Measurements from ENCODE around the gene HRG. TPM values are rescaled to one million over a fixed set of nuclear protein-coding genes. Genes with fewer than 3 reads are reported as not detected.
A peak's percentile ranks its signal among the peaks of the same experiment; 100 is the strongest.
"Not testable (repeated sequence)": the region's sequence is repeated elsewhere in the genome, so short reads cannot be mapped to it uniquely, and the experiment has no call there.

The HRG gene
- total and polyA plus RNA-seq, 4 donors: not detected

DNA sequence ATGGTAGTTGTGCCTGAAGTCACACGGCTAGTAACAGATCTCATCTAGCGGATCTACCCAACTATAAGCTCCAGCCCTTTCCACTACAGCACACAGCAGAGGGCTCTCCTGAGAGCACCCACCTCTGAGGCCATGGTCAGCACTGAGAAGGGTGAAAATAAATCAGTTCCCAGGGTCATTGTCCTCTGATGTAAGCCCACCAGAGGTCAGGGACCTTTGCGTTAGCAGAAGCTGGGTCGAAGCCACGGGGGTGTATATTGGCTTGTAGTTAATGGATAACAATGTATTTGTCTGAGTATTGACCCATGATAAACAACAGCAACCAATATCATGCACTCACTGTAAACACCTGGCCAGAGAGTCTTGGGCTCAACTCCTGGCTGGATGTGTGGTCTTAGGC lies 31.6 kb upstream of the HRG start:
- H3K27ac ChIP-seq (ENCODE audit: low read depth in 1 of 2, low read length in 2 of 2); intact Hi-C loops (cut with DNase I); ATAC-seq (ENCODE audit: low FRiP score); H3K4me3 ChIP-seq (ENCODE audit: low read length in 2 of 2); H3K36me3 ChIP-seq (ENCODE audit: control insufficient read depth in 1 of 2, insufficient read depth in 2 of 2, low read length in 1 of 2); H3K9me3 ChIP-seq (ENCODE audit: control insufficient read depth, low read length); H3K4me1 ChIP-seq (ENCODE audit: control insufficient read depth in 1 of 2, insufficient read depth in 2 of 2, low read length in 2 of 2); H3K27me3 ChIP-seq (ENCODE audit: control insufficient read depth in 1 of 2, insufficient read depth in 2 of 2, low read length in 1 of 2); DNase-seq: not testable (repeated sequence)
- WGBS, 2 donors: 83 to 84% methylated on average over 5 of the region's 5 CpGs

- Histone ChIP-seq H3K4me1 (ENCODE audit: control insufficient read depth in 1 of 2, insufficient read depth in 2 of 2, low read length in 2 of 2) (no peaks in the 10 kb centered on the region), H3K9me3 (ENCODE audit: control insufficient read depth, low read length) (no peaks in the 10 kb centered on the region), H3K36me3 (ENCODE audit: control insufficient read depth in 1 of 2, insufficient read depth in 2 of 2, low read length in 1 of 2) (no peaks in the 10 kb centered on the region), H3K27ac (ENCODE audit: low read depth in 1 of 2, low read length in 2 of 2) (no peak overlapping the region), H3K27me3 (ENCODE audit: control insufficient read depth in 1 of 2, insufficient read depth in 2 of 2, low read length in 1 of 2) (peaks cover 0 to 2% of the 10 kb centered on the region in 2 donors), H3K4me3 (ENCODE audit: low read length in 2 of 2) (no peak overlapping the region)
- DNase-seq: no peak
- ATAC-seq (ENCODE audit: low FRiP score): no peak
- WGBS, 2 donors: 89% methylated on average over 3 of the region's 3 CpGs
- intact Hi-C loops (cut with DNase I): no loop called here
Measured at GRCh38 chr3:186635532-186635931, 30.3 kb upstream of the HRG start.

- DNase-seq (no peak), ATAC-seq (ENCODE audit: low FRiP score) (no peak)
- no peaks in the 10 kb centered on the region for H3K4me1 ChIP-seq (ENCODE audit: control insufficient read depth in 1 of 2, insufficient read depth in 2 of 2, low read length in 2 of 2)
- no peaks in the 10 kb centered on the region for H3K36me3 ChIP-seq (ENCODE audit: control insufficient read depth in 1 of 2, insufficient read depth in 2 of 2, low read length in 1 of 2)
- WGBS, 2 donors: 86 to 87% methylated on average over 7 of the region's 7 CpGs
- no peak overlapping the region for H3K27ac ChIP-seq (ENCODE audit: low read depth in 1 of 2, low read length in 2 of 2)
- intact Hi-C loops (cut with DNase I): no loop called here
- no peak overlapping the region for H3K4me3 ChIP-seq (ENCODE audit: low read length in 2 of 2)
- no peaks in the 10 kb centered on the region for H3K9me3 ChIP-seq (ENCODE audit: control insufficient read depth, low read length)
- peaks cover 0 to 2% of the 10 kb centered on the region in 2 donors for H3K27me3 ChIP-seq (ENCODE audit: control insufficient read depth in 1 of 2, insufficient read depth in 2 of 2, low read length in 1 of 2)
Measured at GRCh38 chr3:186636536-186636935, 29.3 kb upstream of the HRG start.

- WGBS, 2 donors: 82 to 89% methylated on average over 3 of the region's 3 CpGs
- no peak overlapping the region for H3K27ac ChIP-seq (ENCODE audit: low read depth in 1 of 2, low read length in 2 of 2)
- DNase-seq (no peak), ATAC-seq (ENCODE audit: low FRiP score) (no peak)
- H3K4me1 ChIP-seq (ENCODE audit: control insufficient read depth in 1 of 2, insufficient read depth in 2 of 2, low read length in 2 of 2): no peaks in the 10 kb centered on the region
- no peaks in the 10 kb centered on the region for H3K9me3 ChIP-seq (ENCODE audit: control insufficient read depth, low read length)
- intact Hi-C loops (cut with DNase I): no loop called here
- H3K36me3 ChIP-seq (ENCODE audit: control insufficient read depth in 1 of 2, insufficient read depth in 2 of 2, low read length in 1 of 2): no peaks in the 10 kb centered on the region
- H3K27me3 ChIP-seq (ENCODE audit: control insufficient read depth in 1 of 2, insufficient read depth in 2 of 2, low read length in 1 of 2): peaks cover 0 to 2% of the 10 kb centered on the region in 2 donors
- H3K4me3 ChIP-seq (ENCODE audit: low read length in 2 of 2): no peak overlapping the region
Measured at GRCh38 chr3:186637686-186638085, 28.1 kb upstream of the HRG start.

GRCh38 chr3:186638259-186638658 lies 27.6 kb upstream of the HRG start:
- ATAC-seq (ENCODE audit: low FRiP score) (no peak), DNase-seq (no peak)
- no peaks in the 10 kb centered on the region for H3K36me3 ChIP-seq (ENCODE audit: control insufficient read depth in 1 of 2, insufficient read depth in 2 of 2, low read length in 1 of 2)
- 93 to 95% methylated on average over 2 of the region's 2 CpGs for WGBS, 2 donors
- no peak overlapping the region for H3K27ac ChIP-seq (ENCODE audit: low read depth in 1 of 2, low read length in 2 of 2)
- no peaks in the 10 kb centered on the region for H3K4me1 ChIP-seq (ENCODE audit: control insufficient read depth in 1 of 2, insufficient read depth in 2 of 2, low read length in 2 of 2)
- H3K4me3 ChIP-seq (ENCODE audit: low read length in 2 of 2): no peak overlapping the region
- peaks cover 0 to 2% of the 10 kb centered on the region in 2 donors for H3K27me3 ChIP-seq (ENCODE audit: control insufficient read depth in 1 of 2, insufficient read depth in 2 of 2, low read length in 1 of 2)
- intact Hi-C loops (cut with DNase I): no loop called here
- H3K9me3 ChIP-seq (ENCODE audit: control insufficient read depth, low read length): no peaks in the 10 kb centered on the region

DNA sequence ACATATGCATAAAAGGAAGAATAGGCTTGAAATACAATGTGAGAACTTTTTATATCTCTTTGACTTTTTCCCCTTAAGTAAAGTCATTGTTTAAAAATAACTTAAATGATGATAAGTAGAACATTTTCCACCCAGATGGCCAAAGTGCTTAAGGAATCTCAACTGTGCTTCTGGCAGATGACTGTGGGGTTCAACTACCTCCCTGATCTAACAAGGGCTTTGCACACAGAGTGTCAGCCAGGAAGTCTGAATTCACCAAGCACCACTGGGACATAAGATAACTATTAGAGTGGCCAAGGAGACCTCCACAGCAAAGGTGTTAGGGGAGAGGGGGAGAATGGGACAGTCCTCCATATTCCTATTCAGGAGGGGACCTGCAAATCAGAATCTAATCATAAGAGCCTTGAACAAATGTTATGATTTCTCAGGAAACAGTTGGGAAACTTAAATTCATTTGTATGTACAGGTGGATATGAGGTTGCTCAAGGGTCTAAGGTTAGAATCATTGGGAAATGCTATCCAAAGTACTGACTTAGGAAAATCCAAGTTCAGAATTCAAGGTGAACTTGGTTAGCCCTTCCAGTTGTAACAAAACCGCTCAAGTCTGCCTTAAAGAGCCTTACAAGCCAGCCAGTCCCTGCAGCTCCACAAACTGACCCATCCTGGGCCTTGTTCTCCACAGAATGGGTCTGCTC lies 25.9 kb upstream of the HRG start, which contains the start of gene FETUB:
TSS of gene FETUB (plus strand) at position 622 of the 695 bp plus-strand sequence. CDS start at position 684, 62 bp downstream.
- WGBS, 2 donors: 84 to 86% methylated on average over 1 of the region's 1 CpG
- intact Hi-C loops (cut with DNase I): no loop called here
- H3K4me3 ChIP-seq (ENCODE audit: low read length in 2 of 2): no peak within 1 kb of the TSS
- H3K4me1 ChIP-seq (ENCODE audit: control insufficient read depth in 1 of 2, insufficient read depth in 2 of 2, low read length in 2 of 2): no peaks in the 10 kb centered on the region
- no peaks in the 10 kb centered on the region for H3K9me3 ChIP-seq (ENCODE audit: control insufficient read depth, low read length)
- H3K27me3 ChIP-seq (ENCODE audit: control insufficient read depth in 1 of 2, insufficient read depth in 2 of 2, low read length in 1 of 2): no peaks in the 10 kb centered on the region
- no peaks in the 10 kb centered on the region for H3K36me3 ChIP-seq (ENCODE audit: control insufficient read depth in 1 of 2, insufficient read depth in 2 of 2, low read length in 1 of 2)
- H3K27ac ChIP-seq (ENCODE audit: low read depth in 1 of 2, low read length in 2 of 2): no peak within 1 kb of the TSS
- DNase-seq: no peak
- no peak for ATAC-seq (ENCODE audit: low FRiP score)

- Histone ChIP-seq H3K9me3 (ENCODE audit: control insufficient read depth, low read length) (no peaks in the 10 kb centered on the region), H3K27ac (ENCODE audit: low read depth in 1 of 2, low read length in 2 of 2) (no peak overlapping the region), H3K4me1 (ENCODE audit: control insufficient read depth in 1 of 2, insufficient read depth in 2 of 2, low read length in 2 of 2) (no peaks in the 10 kb centered on the region), H3K27me3 (ENCODE audit: control insufficient read depth in 1 of 2, insufficient read depth in 2 of 2, low read length in 1 of 2) (no peaks in the 10 kb centered on the region), H3K36me3 (ENCODE audit: control insufficient read depth in 1 of 2, insufficient read depth in 2 of 2, low read length in 1 of 2) (no peaks in the 10 kb centered on the region), H3K4me3 (ENCODE audit: low read length in 2 of 2) (no peak overlapping the region)
- WGBS, 2 donors: 31 to 41% methylated on average over 9 of the region's 9 CpGs
- intact Hi-C loops (cut with DNase I): no loop called here
- DNase-seq (peak; percentile 60 to 75), ATAC-seq (ENCODE audit: low FRiP score) (peak; percentile 54)
Measured at GRCh38 chr3:186640473-186640818, 25.4 kb upstream of the HRG start.

GRCh38 chr3:186640929-186641328 lies 24.9 kb upstream of the HRG start:
- no peaks in the 10 kb centered on the region for H3K27me3 ChIP-seq (ENCODE audit: control insufficient read depth in 1 of 2, insufficient read depth in 2 of 2, low read length in 1 of 2)
- H3K9me3 ChIP-seq (ENCODE audit: control insufficient read depth, low read length): no peaks in the 10 kb centered on the region
- H3K36me3 ChIP-seq (ENCODE audit: control insufficient read depth in 1 of 2, insufficient read depth in 2 of 2, low read length in 1 of 2): no peaks in the 10 kb centered on the region
- DNase-seq (no peak), ATAC-seq (ENCODE audit: low FRiP score) (no peak)
- H3K27ac ChIP-seq (ENCODE audit: low read depth in 1 of 2, low read length in 2 of 2): no peak overlapping the region
- intact Hi-C loops (cut with DNase I): no loop called here
- H3K4me1 ChIP-seq (ENCODE audit: control insufficient read depth in 1 of 2, insufficient read depth in 2 of 2, low read length in 2 of 2): no peaks in the 10 kb centered on the region
- H3K4me3 ChIP-seq (ENCODE audit: low read length in 2 of 2): no peak overlapping the region

GRCh38 chr3:186642014-186642413 lies 23.8 kb upstream of the HRG start:
- Histone ChIP-seq H3K9me3 (ENCODE audit: control insufficient read depth, low read length) (no peaks in the 10 kb centered on the region), H3K36me3 (ENCODE audit: control insufficient read depth in 1 of 2, insufficient read depth in 2 of 2, low read length in 1 of 2) (no peaks in the 10 kb centered on the region), H3K4me1 (ENCODE audit: control insufficient read depth in 1 of 2, insufficient read depth in 2 of 2, low read length in 2 of 2) (no peaks in the 10 kb centered on the region), H3K4me3 (ENCODE audit: low read length in 2 of 2) (no peak overlapping the region), H3K27ac (ENCODE audit: low read depth in 1 of 2, low read length in 2 of 2) (no peak overlapping the region), H3K27me3 (ENCODE audit: control insufficient read depth in 1 of 2, insufficient read depth in 2 of 2, low read length in 1 of 2) (no peaks in the 10 kb centered on the region)
- DNase-seq: no peak
- ATAC-seq (ENCODE audit: low FRiP score): no peak
- intact Hi-C loops (cut with DNase I): no loop called here
- WGBS, 2 donors: 74 to 76% methylated on average over 3 of the region's 3 CpGs
